PC-9 (cell line): ENCODE data around the gene ORAI2. TPM values are rescaled to one million over a fixed set of nuclear protein-coding genes. Genes with fewer than 3 reads are reported as not detected.

Source experiments
- BruUV-seq: library from RNA; stranded (reverse); fragments of 400-500 nt; replicated peaks from 2 replicates; lab custom pipeline; 2021; lab: Mats Ljungman, UMichigan
- CTCF ChIA-PET: fragments of 300-600 bp; sonication (Branson Sonifier 250); formaldehyde crosslinking; loops from one replicate; lab custom pipeline; 2022; ENCODE audit warnings: antibody characterized with exemption; lab: Charles Lee
- POLR2A ChIA-PET: fragments of 300-600 bp; sonication (Branson Sonifier 250); formaldehyde crosslinking; loops from one replicate; lab custom pipeline; 2022; ENCODE audit warnings: antibody characterized with exemption; ENCODE audit not compliant: unreplicated experiment; lab: Charles Lee
- DNase-seq, 2 experiments: peaks; one replicate each; pipeline versions ENCODE4 v3.0.0 to v3.0.0-alpha.2; 2015 to 2022; ENCODE audit warnings: mixed read lengths in 1 of 2
- H2AFZ ChIP-seq: fragments of 200-600 bp; sonication (generic); 2 replicates; pipeline ENCODE4 v1.8.1; 2017; ENCODE audit warnings: antibody characterized with exemption
- H3F3A ChIP-seq: fragments of 200-600 bp; sonication (generic); 2 replicates; pipeline ENCODE4 v1.8.1; 2017; ENCODE audit warnings: antibody characterized with exemption, mild to moderate bottlenecking, low read depth; ENCODE audit not compliant: insufficient read depth
- H3K27ac ChIP-seq: fragments of 200-600 bp; sonication (generic); 2 replicates; pipeline ENCODE4 v1.6.1; 2016; ENCODE audit warnings: mixed run types
- H3K27me3 ChIP-seq: fragments of 200-600 bp; sonication (generic); 2 replicates; pipeline ENCODE4 v1.6.1; 2016; ENCODE audit warnings: low read depth, mixed run types; ENCODE audit not compliant: insufficient read depth
- H3K36me3 ChIP-seq: fragments of 200-600 bp; sonication (generic); 2 replicates; pipeline ENCODE4 v1.6.1; 2016; ENCODE audit warnings: low read depth, mixed run types
- H3K4me1 ChIP-seq: fragments of 200-600 bp; sonication (generic); replicated peaks from 2 replicates; pipeline ENCODE4 v1.6.1; 2016; ENCODE audit warnings: mixed run types; ENCODE audit not compliant: insufficient read depth
- H3K4me2 ChIP-seq: fragments of 200-600 bp; sonication (generic); 2 replicates; pipeline ENCODE4 v1.6.1; 2017; ENCODE audit warnings: mixed run types
- H3K4me3 ChIP-seq: fragments of 200-600 bp; sonication (generic); 2 replicates; pipeline ENCODE4 v1.6.1; 2016; ENCODE audit warnings: mixed run types
- H3K79me2 ChIP-seq: fragments of 200-600 bp; sonication (generic); 2 replicates; pipeline ENCODE4 v1.6.1; 2017; ENCODE audit warnings: low read depth, mixed run types
- H3K9me2 ChIP-seq: fragments of 200-600 bp; sonication (generic); 2 replicates; pipeline ENCODE4 v1.8.1; 2017; ENCODE audit warnings: mild to moderate bottlenecking; ENCODE audit not compliant: insufficient read depth
- H3K9me3 ChIP-seq: fragments of 200-600 bp; sonication (generic); 2 replicates; pipeline ENCODE4 v1.8.1; 2016; ENCODE audit warnings: low read depth; ENCODE audit not compliant: insufficient read depth
- H4K20me1 ChIP-seq: fragments of 200-600 bp; sonication (generic); 2 replicates; pipeline ENCODE4 v1.8.1; 2017; ENCODE audit not compliant: insufficient read depth
- CTCF ChIP-seq: fragments of 200-600 bp; sonication (generic); conservative IDR thresholded peaks from 2 replicates; pipeline ENCODE4 v1.6.1; 2017; ENCODE audit warnings: mixed run types, antibody characterized with exemption, mild to moderate bottlenecking, moderate library complexity
- EZH2 ChIP-seq: fragments of 200-600 bp; sonication (generic); IDR thresholded peaks from 2 replicates; pipeline ENCODE4 v1.8.0; 2017; ENCODE audit warnings: antibody characterized with exemption, low read depth
- intact Hi-C: fragments of 100-400 bp; cut with micrococcal nuclease; formaldehyde crosslinking; loops from one replicate; pipeline ENCODE4 v1.10.0; 2022; ENCODE audit not compliant: unreplicated experiment
- total RNA-seq: library from RNA; stranded (reverse); gene quantifications from 2 replicates; pipeline ENCODE4 v1.2.3, GENCODE V29; 2021

Gene ORAI2
- total RNA-seq, 1 experiment from 2014 or later: 53.3 TPM

- intact Hi-C loops: loop anchor here (10.0 kb wide), 1 partner anchor 193 kb away; no protein-coding TSS in a partner anchor
- ChIA-PET CTCF (interaction anchor here (0.6 kb wide), 9 partner anchors 27 to 1921 kb away, joined by 3 to 7 read pairs (median 4); no protein-coding TSS in a partner anchor), POLR2A (no interaction called here)
Observed at GRCh38 chr7:102467581-102468477, 34.5 kb downstream of the ORAI2 start.

GRCh38 chr7:102468478-102469350, 35.3 kb downstream of the ORAI2 start:
- CTCF ChIA-PET: interaction anchor here (0.6 kb wide), 1 partner anchor 34 kb away, joined by 5 read pairs; no protein-coding TSS in a partner anchor
- H3K36me3 ChIP-seq: no peaks in the 10 kb centered on the region
- H2AFZ ChIP-seq: no peak overlapping the region
- DNase-seq: no peak
- no peaks in the 10 kb centered on the region for H3K27me3 ChIP-seq
- no TSS peak for BruUV-seq
- H3K4me2 ChIP-seq: no peak overlapping the region
- no peaks in the 10 kb centered on the region for H3K9me2 ChIP-seq
- H3K4me1 ChIP-seq: peaks cover 9% of the 10 kb centered on the region
- H3K79me2 ChIP-seq: peaks cover 9% of the 10 kb centered on the region; the same call in 1 of the 2 replicates
- H4K20me1 ChIP-seq: no peaks in the 10 kb centered on the region
- H3F3A ChIP-seq: no peaks in the 10 kb centered on the region; the same call in 1 of the 2 replicates
- H3K9me3 ChIP-seq: no peaks in the 10 kb centered on the region
- no peak overlapping the region for H3K27ac ChIP-seq
- no peak overlapping the region for H3K4me3 ChIP-seq
- POLR2A ChIA-PET: no interaction called here
- intact Hi-C loops: loop anchor here (10.0 kb wide), 1 partner anchor 194 kb away; no protein-coding TSS in a partner anchor
- TF ChIP-seq CTCF (no peak), EZH2 (no peak)

More at GRCh38 chr7:102467581-102468477, 34.5 kb downstream of the ORAI2 start:
- no peak for TF ChIP-seq EZH2
- no peak for TF ChIP-seq CTCF
- Histone ChIP-seq H3K9me2 (no peaks in the 10 kb centered on the region), H4K20me1 (no peaks in the 10 kb centered on the region), H3K9me3 (no peaks in the 10 kb centered on the region), H3K27ac (no peak overlapping the region), H3K79me2 (peaks cover 17% of the 10 kb centered on the region; the same call in 1 of the 2 replicates), H3F3A (no peaks in the 10 kb centered on the region; the same call in 1 of the 2 replicates), H2AFZ (no peak overlapping the region), H3K4me1 (peaks cover 12% of the 10 kb centered on the region), H3K4me2 (no peak overlapping the region), H3K27me3 (no peaks in the 10 kb centered on the region), H3K36me3 (no peaks in the 10 kb centered on the region), H3K4me3 (no peak overlapping the region)
- DNase-seq: no peak
- no TSS peak for BruUV-seq
